T-helper 2 cell (primary cell): ENCODE data around the gene SHROOM2.
A peak's percentile ranks its signal among the peaks of the same experiment; 100 is the strongest.
"Not testable (repeated sequence)": the region's sequence is repeated elsewhere in the genome, so short reads cannot be mapped to it uniquely, and the experiment has no call there.

Source experiments
- DNase-seq, 5 experiments: peaks; one replicate each; pipeline versions ENCODE4 v3.0.0 to v3.0.0-alpha.2; 2012 to 2022
- total RNA-seq, 2 donors: gene quantifications; one replicate each; lab custom pipeline; 2026; lab: John Stamatoyannopoulos, UW

SHROOM2 gene
- 0 to 0.67 reads per million in 2 donors for total RNA-seq

- no peak for DNase-seq
Measured at GRCh38 chrX:9785944-9786797, at the start of gene SHROOM2. TSS of gene SHROOM2 (plus strand) at chrX:9786429. CDS start at chrX:9786546, 117 bp downstream.

- no peak for DNase-seq
Measured at GRCh38 chrX:9737363-9737762, 48.9 kb upstream of the SHROOM2 start.

- no peak for DNase-seq
Measured at GRCh38 chrX:9738151-9738550, 48.1 kb upstream of the SHROOM2 start.

- DNase-seq, result no peak
Measured at GRCh38 chrX:9739130-9739529, 47.1 kb upstream of the SHROOM2 start.

GRCh38 chrX:9745417-9746115 is 40.7 kb upstream of the SHROOM2 start:
- peak in 1 of 5 experiments; percentile 56 for DNase-seq

GRCh38 chrX:9746148-9746888 is 39.9 kb upstream of the SHROOM2 start:
- no peak for DNase-seq

GRCh38 chrX:9747644-9748043 is 38.6 kb upstream of the SHROOM2 start:
- no peak for DNase-seq

- DNase-seq, result no peak
Measured at GRCh38 chrX:9749146-9749692, 37.0 kb upstream of the SHROOM2 start.

GRCh38 chrX:9757366-9757765 is 28.9 kb upstream of the SHROOM2 start:
- DNase-seq, result no peak

- no peak for DNase-seq
Measured at GRCh38 chrX:9758021-9758638, 28.1 kb upstream of the SHROOM2 start.

- no peak for DNase-seq
Measured at GRCh38 chrX:9759337-9759736, 26.9 kb upstream of the SHROOM2 start.

GRCh38 chrX:9765072-9765736 is 21.0 kb upstream of the SHROOM2 start:
- DNase-seq, result no peak

- DNase-seq, result no peak
Measured at GRCh38 chrX:9765737-9766097, 20.5 kb upstream of the SHROOM2 start, which contains the start of gene GPR143. TSS of gene GPR143 (minus strand) at chrX:9765847. CDS start at chrX:9765817, 30 bp downstream.

GRCh38 chrX:9767375-9767774 is 18.9 kb upstream of the SHROOM2 start:
- no peak for DNase-seq

- DNase-seq, result not testable (repeated sequence)
Measured at GRCh38 chrX:9768321-9768839, 17.8 kb upstream of the SHROOM2 start.

- no peak for DNase-seq
Measured at GRCh38 chrX:9770319-9770718, 15.9 kb upstream of the SHROOM2 start.

- DNase-seq, result no peak
Measured at GRCh38 chrX:9772943-9773342, 13.3 kb upstream of the SHROOM2 start.

GRCh38 chrX:9775930-9776329 is 10.3 kb upstream of the SHROOM2 start:
- DNase-seq, result peak in 1 of 5 experiments; percentile 29

GRCh38 chrX:9781941-9782340 is 4.3 kb upstream of the SHROOM2 start:
- no peak for DNase-seq

- no peak for DNase-seq
Measured at GRCh38 chrX:9784332-9784731, 1.9 kb upstream of the SHROOM2 start.

GRCh38 chrX:9785254-9785943 is 830 bp upstream of the SHROOM2 start:
- no peak for DNase-seq
